ENCODE results near the gene PLPPR2.
"Not testable (repeated sequence)": the region's sequence is repeated elsewhere in the genome, so short reads cannot be mapped to it uniquely, and the experiment has no call there.

The PLPPR2 gene

GRCh38 chr19:11375143-11375948 is 20.1 kb downstream of the PLPPR2 start:
- Mint-ChIP-seq H3K9me3 (no peaks in the 10 kb centered on the region), H3K4me3 (no peak overlapping the region), H3K27me3 (no peaks in the 10 kb centered on the region), H3K27ac (no peak overlapping the region), H3K4me1 (peaks cover 38% of the 10 kb centered on the region)
- ATAC-seq, result peak; percentile 70
- peak; percentile 70 to 85 for DNase-seq

GRCh38 chr19:11377237-11377636 is 22.0 kb downstream of the PLPPR2 start:
- H3K9me3 Mint-ChIP-seq, result no peaks in the 10 kb centered on the region
- peak overlapping the region; percentile 89 to 93 for H3K27ac Mint-ChIP-seq
- no peak for ATAC-seq
- peak in 1 of 2 donors; percentile 43 for DNase-seq
- peak overlapping the region; percentile 77 to 89 for H3K4me3 Mint-ChIP-seq
- no peaks in the 10 kb centered on the region for H3K27me3 Mint-ChIP-seq
- H3K4me1 Mint-ChIP-seq, result peaks cover 48% of the 10 kb centered on the region

GRCh38 chr19:11377756-11378155 is 22.5 kb downstream of the PLPPR2 start:
- Mint-ChIP-seq H3K4me1 (peaks cover 53% of the 10 kb centered on the region), H3K27ac (no peak overlapping the region), H3K27me3 (peaks cover 5% of the 10 kb centered on the region), H3K4me3 (peak overlapping the region; percentile 9), H3K9me3 (no peaks in the 10 kb centered on the region)
- ATAC-seq (no peak), DNase-seq (no peak)

- peak in 1 of 2 donors; percentile 39 for DNase-seq
- Mint-ChIP-seq H3K9me3 (no peaks in the 10 kb centered on the region), H3K27ac (peak overlapping the region in 1 of 2 donors; percentile 19), H3K27me3 (peaks cover 13% of the 10 kb centered on the region), H3K4me3 (no peak overlapping the region), H3K4me1 (peaks cover 61% of the 10 kb centered on the region)
- ATAC-seq, result no peak
Observed at GRCh38 chr19:11378319-11379189, 23.3 kb downstream of the PLPPR2 start.

- H3K27ac Mint-ChIP-seq, H3K9me3 Mint-ChIP-seq, ATAC-seq, DNase-seq, H3K4me3 Mint-ChIP-seq: not testable (repeated sequence)
- Mint-ChIP-seq H3K27me3 (peaks cover 21% of the 10 kb centered on the region), H3K4me1 (peaks cover 65% of the 10 kb centered on the region)
Observed at GRCh38 chr19:11379269-11379845, 24.1 kb downstream of the PLPPR2 start.

GRCh38 chr19:11379857-11380350 is 24.7 kb downstream of the PLPPR2 start:
- Mint-ChIP-seq H3K4me3 (peak overlapping the region; percentile 81 to 87), H3K27ac (peak overlapping the region; percentile 97 to 99), H3K27me3 (peaks cover 26% of the 10 kb centered on the region), H3K4me1 (peaks cover 65% of the 10 kb centered on the region), H3K9me3 (no peaks in the 10 kb centered on the region)
- DNase-seq (no peak), ATAC-seq (no peak)

- Mint-ChIP-seq H3K9me3 (no peaks in the 10 kb centered on the region), H3K27ac (peak overlapping the region; percentile 97 to 99), H3K4me1 (peaks cover 60% of the 10 kb centered on the region), H3K27me3 (peaks cover 28% of the 10 kb centered on the region), H3K4me3 (peak overlapping the region; percentile 81 to 87)
- peak; percentile 98 to 99 for DNase-seq
- peak; percentile 89 for ATAC-seq
Observed at GRCh38 chr19:11380653-11381537, 25.7 kb downstream of the PLPPR2 start.

- peak overlapping the region; percentile 76 to 81 for H3K4me3 Mint-ChIP-seq
- H3K27me3 Mint-ChIP-seq, result peaks cover 28% of the 10 kb centered on the region
- peaks cover 52% of the 10 kb centered on the region for H3K4me1 Mint-ChIP-seq
- no peaks in the 10 kb centered on the region for H3K9me3 Mint-ChIP-seq
- DNase-seq, result peak; percentile 61 to 65
- no peak for ATAC-seq
- H3K27ac Mint-ChIP-seq, result peak overlapping the region; percentile 61 to 87
Observed at GRCh38 chr19:11382898-11383705, 27.9 kb downstream of the PLPPR2 start.

- DNase-seq, result no peak
- Mint-ChIP-seq H3K4me1 (peaks cover 47% of the 10 kb centered on the region), H3K9me3 (no peaks in the 10 kb centered on the region), H3K4me3 (peak overlapping the region; percentile 59 to 76), H3K27ac (no peak overlapping the region), H3K27me3 (peaks cover 28% of the 10 kb centered on the region)
- no peak for ATAC-seq
Observed at GRCh38 chr19:11383706-11384048, 28.4 kb downstream of the PLPPR2 start.

GRCh38 chr19:11384778-11385129 is 29.5 kb downstream of the PLPPR2 start:
- Mint-ChIP-seq H3K9me3 (no peaks in the 10 kb centered on the region), H3K27ac (peak overlapping the region in 1 of 2 donors; percentile 12), H3K4me3 (no peak overlapping the region), H3K27me3 (peaks cover 28% of the 10 kb centered on the region), H3K4me1 (peaks cover 41% of the 10 kb centered on the region)
- no peak for ATAC-seq
- DNase-seq, result no peak

GRCh38 chr19:11387162-11388034 is 32.2 kb downstream of the PLPPR2 start:
- no peak overlapping the region for H3K4me3 Mint-ChIP-seq
- H3K27ac Mint-ChIP-seq, result no peak overlapping the region
- peaks cover 24% of the 10 kb centered on the region for H3K4me1 Mint-ChIP-seq
- peaks cover 4 to 9% of the 10 kb centered on the region in 2 donors for H3K9me3 Mint-ChIP-seq
- DNase-seq (no peak), ATAC-seq (no peak)
- H3K27me3 Mint-ChIP-seq, result peaks cover 27% of the 10 kb centered on the region

GRCh38 chr19:11390359-11390758 is 35.1 kb downstream of the PLPPR2 start:
- peaks cover 5% of the 10 kb centered on the region for H3K27me3 Mint-ChIP-seq
- peaks cover 8% of the 10 kb centered on the region for H3K4me1 Mint-ChIP-seq
- no peak overlapping the region for H3K27ac Mint-ChIP-seq
- DNase-seq, result no peak
- no peak for ATAC-seq
- H3K9me3 Mint-ChIP-seq, result peaks cover 4 to 9% of the 10 kb centered on the region in 2 donors
- H3K4me3 Mint-ChIP-seq, result no peak overlapping the region

- peaks cover 8% of the 10 kb centered on the region for H3K27me3 Mint-ChIP-seq
- no peak overlapping the region for H3K27ac Mint-ChIP-seq
- DNase-seq (no peak), ATAC-seq (no peak)
- H3K4me1 Mint-ChIP-seq, result peaks cover 8% of the 10 kb centered on the region
- H3K9me3 Mint-ChIP-seq, result peaks cover 4 to 9% of the 10 kb centered on the region in 2 donors
- H3K4me3 Mint-ChIP-seq, result no peak overlapping the region
Observed at GRCh38 chr19:11390933-11391680, 35.9 kb downstream of the PLPPR2 start.

Measured in stimulated activated naive CD8-positive, alpha-beta T cell treated with anti-CD3 and anti-CD28 coated beads, Interleukin-15, amount 100 ng/mL, for 72 hours (primary cell).